ENCODE results near the gene KIF26B.

Gene KIF26B

DNA sequence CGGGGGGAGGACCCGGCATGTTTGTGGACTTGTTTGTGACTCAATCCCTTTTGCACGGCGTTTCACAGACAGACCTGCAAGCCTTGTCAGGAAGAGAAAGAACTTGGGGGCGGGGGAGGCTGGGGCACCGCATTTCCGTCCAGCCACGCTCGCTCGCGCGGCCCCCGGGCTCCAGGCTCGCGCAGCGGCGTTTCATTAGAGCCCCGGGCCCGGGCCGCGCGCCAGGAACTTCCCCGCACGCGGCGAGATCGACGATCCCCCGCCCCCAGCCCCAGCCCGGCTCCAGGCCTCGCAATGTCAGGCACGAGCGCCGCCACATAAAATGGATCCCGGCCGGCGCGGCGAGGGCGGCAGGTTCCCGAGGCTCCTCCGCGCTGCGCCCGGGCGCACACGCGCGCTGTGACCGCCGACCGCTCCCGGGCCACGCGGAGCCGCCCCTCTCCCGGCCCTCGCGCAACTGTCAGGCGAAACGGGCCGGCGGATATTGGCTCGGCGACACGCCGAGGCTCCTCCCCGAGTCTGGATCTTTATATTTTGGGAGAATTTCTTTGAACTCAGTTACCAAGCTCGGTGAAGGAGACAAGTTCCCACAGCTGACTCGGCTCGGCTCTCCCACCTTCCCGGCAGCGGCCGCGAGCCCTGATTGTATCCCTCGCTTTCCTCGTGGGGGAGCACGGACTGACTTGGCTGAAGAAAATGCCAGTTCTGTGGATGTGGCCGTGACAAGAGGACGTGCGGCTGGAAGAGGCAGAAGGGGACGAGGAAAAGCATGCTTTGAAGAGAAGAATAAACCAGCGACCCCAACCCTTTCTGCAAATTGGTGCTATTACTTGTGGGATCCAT is at the start of gene KIF26B:
KIF26B (plus strand) TSS at position 557 of the 843 bp plus-strand sequence. CDS start 440 bp downstream, outside the sequence.
- Histone ChIP-seq H3K9me3 (ENCODE audit: low read length) (no peaks in the 10 kb centered on the region), H3K4me3 (ENCODE audit: low read depth in 1 of 2, low read length in 2 of 2) (peak within 1 kb of the TSS; percentile 42 to 58), H3K9ac (ENCODE audit: low read length) (no peak within 1 kb of the TSS), H3K27ac (ENCODE audit: low read depth, low read length) (peak within 1 kb of the TSS; percentile 14), H3K27me3 (ENCODE audit: control insufficient read depth in 1 of 2, insufficient read depth in 2 of 2, low read length in 2 of 2) (peaks cover 6 to 56% of the 10 kb centered on the region in 2 donors), H3K4me1 (ENCODE audit: insufficient read depth, low read length) (peaks cover 9% of the 10 kb centered on the region), H3K36me3 (ENCODE audit: insufficient read depth, low read length) (no peaks in the 10 kb centered on the region)

DNA sequence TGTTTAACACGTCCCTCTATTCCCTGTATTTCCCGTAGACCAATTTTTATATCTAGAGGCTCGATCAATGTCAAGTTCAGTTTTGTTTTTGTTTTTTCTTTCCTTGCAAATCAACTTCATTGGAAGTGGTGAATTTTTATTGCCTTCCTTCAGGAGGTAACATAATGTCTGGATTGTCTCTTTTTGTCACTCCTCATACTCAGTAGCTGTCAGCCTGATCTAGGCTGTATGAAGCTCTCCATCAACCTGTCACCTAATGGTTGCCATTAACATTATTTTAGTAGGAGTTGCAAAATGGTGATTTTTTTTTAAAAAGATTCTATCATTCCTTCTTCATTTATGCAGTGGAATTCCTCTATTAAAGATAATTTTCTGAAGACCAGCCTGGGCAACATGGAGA is 49.7 kb upstream of the KIF26B start:
- no peaks in the 10 kb centered on the region for H3K9me3 ChIP-seq (ENCODE audit: low read length)
- H3K4me1 ChIP-seq (ENCODE audit: insufficient read depth, low read length), result no peaks in the 10 kb centered on the region
- H3K9ac ChIP-seq (ENCODE audit: low read length), result no peak overlapping the region
- H3K27me3 ChIP-seq (ENCODE audit: control insufficient read depth in 1 of 2, insufficient read depth in 2 of 2, low read length in 2 of 2), result no peaks in the 10 kb centered on the region
- H3K27ac ChIP-seq (ENCODE audit: low read depth, low read length), result no peak overlapping the region
- no peaks in the 10 kb centered on the region for H3K36me3 ChIP-seq (ENCODE audit: insufficient read depth, low read length)
- no peak overlapping the region for H3K4me3 ChIP-seq (ENCODE audit: low read depth in 1 of 2, low read length in 2 of 2)

DNA sequence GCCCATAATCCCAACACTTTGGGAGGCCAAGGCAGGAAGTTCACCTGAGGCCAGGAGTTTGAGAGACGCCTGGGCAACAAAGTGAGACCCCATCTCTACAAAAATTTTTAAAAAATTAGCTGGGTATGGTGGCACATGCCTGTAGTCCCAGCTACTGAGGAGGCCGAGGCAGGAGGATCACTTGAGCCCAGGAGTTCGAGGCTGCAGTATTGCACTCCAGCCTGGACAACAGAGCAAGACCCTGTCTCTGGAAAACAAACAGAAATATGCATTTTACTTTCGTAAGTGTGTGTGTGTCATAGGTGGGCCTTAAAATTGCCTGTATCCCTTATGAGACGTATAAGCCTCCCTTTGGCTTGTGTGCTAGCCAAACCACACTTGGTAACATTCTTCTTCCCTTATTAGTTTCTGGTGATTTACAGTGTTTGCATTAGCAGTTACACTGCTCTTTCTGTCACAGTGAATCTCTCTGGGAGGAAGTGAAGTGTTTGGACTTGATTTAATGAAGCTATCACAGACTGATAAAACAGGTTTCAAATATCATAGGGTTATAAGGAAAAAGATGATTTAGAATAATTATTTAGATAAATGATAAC is 48.9 kb upstream of the KIF26B start:
- no peak overlapping the region for H3K9ac ChIP-seq (ENCODE audit: low read length)
- no peak overlapping the region for H3K27ac ChIP-seq (ENCODE audit: low read depth, low read length)
- no peaks in the 10 kb centered on the region for H3K27me3 ChIP-seq (ENCODE audit: control insufficient read depth in 1 of 2, insufficient read depth in 2 of 2, low read length in 2 of 2)
- no peaks in the 10 kb centered on the region for H3K4me1 ChIP-seq (ENCODE audit: insufficient read depth, low read length)
- no peak overlapping the region for H3K4me3 ChIP-seq (ENCODE audit: low read depth in 1 of 2, low read length in 2 of 2)
- no peaks in the 10 kb centered on the region for H3K36me3 ChIP-seq (ENCODE audit: insufficient read depth, low read length)
- no peaks in the 10 kb centered on the region for H3K9me3 ChIP-seq (ENCODE audit: low read length)

DNA sequence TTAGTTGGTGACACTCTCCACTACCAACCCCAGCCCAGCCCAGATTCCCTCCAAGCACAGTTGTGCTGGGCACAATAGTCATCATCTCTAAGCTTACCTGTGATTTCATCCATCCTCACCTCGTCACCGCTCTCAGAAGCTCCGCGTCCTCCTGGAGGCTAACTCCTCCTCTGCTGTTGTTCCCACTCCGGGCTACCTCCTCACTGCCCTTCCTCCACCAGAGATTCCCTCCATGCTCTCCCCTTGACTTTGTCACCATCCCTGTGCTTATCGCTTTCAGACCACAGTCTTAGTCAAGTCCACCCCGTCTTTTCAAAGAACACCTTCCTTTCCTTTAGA is 47.0 kb upstream of the KIF26B start:
- Histone ChIP-seq H3K4me3 (ENCODE audit: low read depth in 1 of 2, low read length in 2 of 2) (no peak overlapping the region), H3K9ac (ENCODE audit: low read length) (no peak overlapping the region), H3K27ac (ENCODE audit: low read depth, low read length) (no peak overlapping the region), H3K36me3 (ENCODE audit: insufficient read depth, low read length) (no peaks in the 10 kb centered on the region), H3K27me3 (ENCODE audit: control insufficient read depth in 1 of 2, insufficient read depth in 2 of 2, low read length in 2 of 2) (no peaks in the 10 kb centered on the region), H3K9me3 (ENCODE audit: low read length) (no peaks in the 10 kb centered on the region), H3K4me1 (ENCODE audit: insufficient read depth, low read length) (no peaks in the 10 kb centered on the region)

DNA sequence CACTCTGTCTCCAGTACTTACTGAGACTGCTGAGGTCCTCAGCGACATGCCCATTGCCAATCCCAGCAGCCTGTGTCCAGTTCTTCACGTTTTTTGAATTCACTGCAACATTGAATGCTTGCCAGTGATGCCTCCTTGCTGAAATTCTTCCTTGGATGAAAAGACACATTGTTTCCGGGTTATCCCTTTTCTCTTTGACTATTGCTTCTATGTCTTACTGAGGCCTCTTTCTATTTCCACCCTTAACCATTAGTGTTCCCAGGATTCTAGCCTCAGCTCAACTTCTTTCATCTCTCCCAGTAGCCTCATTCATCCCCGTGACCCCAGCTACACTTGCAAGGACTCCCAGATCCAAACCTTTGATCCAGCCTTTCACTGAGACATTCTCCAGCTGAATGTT is 46.5 kb upstream of the KIF26B start:
- H3K4me3 ChIP-seq (ENCODE audit: low read depth in 1 of 2, low read length in 2 of 2), result no peak overlapping the region
- no peaks in the 10 kb centered on the region for H3K36me3 ChIP-seq (ENCODE audit: insufficient read depth, low read length)
- no peak overlapping the region for H3K27ac ChIP-seq (ENCODE audit: low read depth, low read length)
- H3K9ac ChIP-seq (ENCODE audit: low read length), result no peak overlapping the region
- H3K9me3 ChIP-seq (ENCODE audit: low read length), result no peaks in the 10 kb centered on the region
- no peaks in the 10 kb centered on the region for H3K27me3 ChIP-seq (ENCODE audit: control insufficient read depth in 1 of 2, insufficient read depth in 2 of 2, low read length in 2 of 2)
- no peaks in the 10 kb centered on the region for H3K4me1 ChIP-seq (ENCODE audit: insufficient read depth, low read length)

DNA sequence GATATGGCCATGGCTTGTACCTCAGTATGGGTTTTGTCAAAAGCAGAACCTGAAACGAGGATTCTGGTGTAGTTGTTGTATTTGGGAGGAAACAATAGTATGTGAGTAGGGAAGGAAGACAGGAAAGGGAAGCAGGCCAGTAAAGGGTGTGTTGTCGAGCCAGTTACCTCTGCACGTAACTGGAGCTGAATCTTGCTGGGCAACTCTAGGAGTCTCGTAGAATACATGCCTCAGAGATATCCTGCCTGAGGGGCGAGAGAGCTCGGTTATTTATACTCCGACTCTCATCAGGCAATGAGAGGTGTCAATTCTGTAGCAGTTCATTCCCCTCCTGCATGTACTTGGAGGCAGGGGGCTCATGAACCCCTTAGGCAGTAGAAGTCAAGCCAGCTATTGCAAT is 45.9 kb upstream of the KIF26B start:
- no peaks in the 10 kb centered on the region for H3K27me3 ChIP-seq (ENCODE audit: control insufficient read depth in 1 of 2, insufficient read depth in 2 of 2, low read length in 2 of 2)
- H3K27ac ChIP-seq (ENCODE audit: low read depth, low read length), result no peak overlapping the region
- no peaks in the 10 kb centered on the region for H3K9me3 ChIP-seq (ENCODE audit: low read length)

DNA sequence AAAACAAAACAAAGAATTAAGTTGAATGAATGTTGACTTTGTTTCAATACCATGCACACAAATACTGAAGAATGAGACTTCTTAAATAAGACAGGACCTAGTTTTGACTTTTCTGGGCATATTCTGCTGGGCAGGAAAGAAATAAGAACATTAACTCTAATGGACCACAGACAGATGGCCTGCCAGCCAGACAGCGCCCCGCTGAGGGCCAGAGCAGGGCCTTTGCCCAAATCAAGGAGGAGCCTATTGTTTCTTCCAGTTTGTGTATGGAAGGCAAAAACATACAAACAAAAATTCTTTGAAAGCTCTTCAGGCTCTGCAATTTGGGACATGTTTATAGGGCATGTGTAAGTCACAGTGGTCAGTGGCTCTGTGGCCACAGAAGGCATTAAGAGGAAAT is 44.4 kb upstream of the KIF26B start:
- Histone ChIP-seq H3K27me3 (ENCODE audit: control insufficient read depth in 1 of 2, insufficient read depth in 2 of 2, low read length in 2 of 2) (no peaks in the 10 kb centered on the region), H3K4me3 (ENCODE audit: low read depth in 1 of 2, low read length in 2 of 2) (no peak overlapping the region), H3K9me3 (ENCODE audit: low read length) (no peaks in the 10 kb centered on the region), H3K36me3 (ENCODE audit: insufficient read depth, low read length) (no peaks in the 10 kb centered on the region), H3K9ac (ENCODE audit: low read length) (no peak overlapping the region), H3K27ac (ENCODE audit: low read depth, low read length) (no peak overlapping the region), H3K4me1 (ENCODE audit: insufficient read depth, low read length) (no peaks in the 10 kb centered on the region)

More for the DNA sequence above, 45.9 kb upstream of the KIF26B start:
- Histone ChIP-seq H3K4me1 (ENCODE audit: insufficient read depth, low read length) (no peaks in the 10 kb centered on the region), H3K9ac (ENCODE audit: low read length) (no peak overlapping the region), H3K4me3 (ENCODE audit: low read depth in 1 of 2, low read length in 2 of 2) (no peak overlapping the region), H3K36me3 (ENCODE audit: insufficient read depth, low read length) (no peaks in the 10 kb centered on the region)

DNA sequence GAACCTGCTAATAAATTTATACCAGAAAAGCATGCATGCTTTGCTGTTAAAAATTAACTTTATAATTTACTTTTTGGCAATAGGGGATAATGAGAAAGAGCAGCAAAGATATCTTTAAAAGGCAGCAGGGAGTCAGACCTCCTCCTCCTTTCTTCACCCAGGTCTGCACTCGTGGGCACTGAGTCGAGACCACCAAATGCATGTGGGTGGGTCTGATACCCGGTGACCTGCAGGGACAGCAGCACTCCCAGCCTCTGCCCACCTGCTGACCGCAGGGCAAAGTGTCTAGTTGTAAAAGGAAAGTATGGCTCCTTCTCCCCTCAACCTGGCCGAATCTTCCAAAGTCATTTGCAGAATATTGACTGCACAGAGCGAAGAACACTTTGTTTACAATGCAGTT is 43.7 kb upstream of the KIF26B start:
- Histone ChIP-seq H3K9ac (ENCODE audit: low read length) (no peak overlapping the region), H3K27me3 (ENCODE audit: control insufficient read depth in 1 of 2, insufficient read depth in 2 of 2, low read length in 2 of 2) (no peaks in the 10 kb centered on the region), H3K4me1 (ENCODE audit: insufficient read depth, low read length) (no peaks in the 10 kb centered on the region), H3K4me3 (ENCODE audit: low read depth in 1 of 2, low read length in 2 of 2) (no peak overlapping the region), H3K9me3 (ENCODE audit: low read length) (no peaks in the 10 kb centered on the region), H3K27ac (ENCODE audit: low read depth, low read length) (no peak overlapping the region), H3K36me3 (ENCODE audit: insufficient read depth, low read length) (no peaks in the 10 kb centered on the region)

DNA sequence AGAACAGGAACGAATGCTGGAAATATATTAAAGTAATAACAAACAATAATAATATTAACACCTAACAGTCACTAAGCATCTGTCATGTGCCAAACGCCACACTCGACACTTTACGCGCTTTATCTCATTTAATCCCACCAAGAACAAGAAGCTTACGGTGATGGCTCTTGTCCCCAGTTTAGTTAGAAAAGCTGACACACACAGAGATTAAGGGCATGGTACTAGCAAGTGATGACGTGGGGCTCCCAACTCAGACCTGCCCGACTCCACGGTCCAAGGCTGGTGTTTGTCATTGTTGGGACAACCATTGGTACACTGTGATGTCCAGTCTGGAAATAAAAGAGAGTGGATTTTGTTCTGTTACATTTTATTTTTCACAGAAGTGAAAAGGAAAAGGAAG is 41.1 kb upstream of the KIF26B start:
- H3K9ac ChIP-seq (ENCODE audit: low read length), result no peak overlapping the region
- H3K9me3 ChIP-seq (ENCODE audit: low read length), result no peaks in the 10 kb centered on the region
- H3K27ac ChIP-seq (ENCODE audit: low read depth, low read length), result no peak overlapping the region
- no peak overlapping the region for H3K4me3 ChIP-seq (ENCODE audit: low read depth in 1 of 2, low read length in 2 of 2)
- no peaks in the 10 kb centered on the region for H3K27me3 ChIP-seq (ENCODE audit: control insufficient read depth in 1 of 2, insufficient read depth in 2 of 2, low read length in 2 of 2)
- H3K4me1 ChIP-seq (ENCODE audit: insufficient read depth, low read length), result no peaks in the 10 kb centered on the region
- H3K36me3 ChIP-seq (ENCODE audit: insufficient read depth, low read length), result no peaks in the 10 kb centered on the region

DNA sequence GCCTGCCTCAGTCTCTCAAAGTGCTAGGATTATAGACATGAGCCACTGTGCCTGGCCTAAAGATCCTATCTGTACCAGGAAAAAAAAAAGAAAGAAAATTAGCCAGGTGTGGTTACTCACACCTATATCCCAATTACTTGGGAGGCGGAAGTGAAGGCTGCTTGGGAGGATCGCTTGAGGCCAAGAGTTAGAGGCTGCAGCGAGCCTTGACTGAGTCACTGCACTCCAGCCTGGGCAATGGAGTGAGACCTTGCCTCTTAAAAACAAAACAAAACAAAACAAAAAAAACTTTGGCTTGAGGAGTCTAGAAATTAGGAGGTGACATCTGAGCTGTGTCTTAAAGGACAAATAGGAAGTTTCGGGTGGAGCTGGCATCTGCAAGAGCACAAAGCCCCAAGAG is 38.7 kb upstream of the KIF26B start:
- H3K27ac ChIP-seq (ENCODE audit: low read depth, low read length), result no peak overlapping the region
- no peak overlapping the region for H3K9ac ChIP-seq (ENCODE audit: low read length)
- H3K27me3 ChIP-seq (ENCODE audit: control insufficient read depth in 1 of 2, insufficient read depth in 2 of 2, low read length in 2 of 2), result no peaks in the 10 kb centered on the region

DNA sequence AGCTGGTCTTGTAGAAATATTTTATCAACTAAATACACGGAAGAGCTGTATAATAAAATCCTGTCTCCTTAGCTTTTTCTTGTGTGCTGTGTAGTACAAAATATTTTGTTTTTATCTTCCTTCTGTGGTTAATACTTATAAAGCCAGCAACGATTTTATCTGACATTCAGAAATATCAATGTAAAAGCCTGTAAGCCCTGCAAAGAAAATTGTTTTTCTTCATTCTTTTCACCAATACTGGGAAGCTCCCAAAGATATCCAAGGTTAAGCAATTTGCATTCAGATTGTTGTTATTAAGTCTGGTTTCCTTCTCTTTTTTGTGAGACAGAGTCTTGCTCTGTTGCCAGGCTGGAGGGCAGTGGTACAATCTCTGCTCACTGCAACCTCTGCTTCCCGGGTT is 38.0 kb upstream of the KIF26B start:
- Histone ChIP-seq H3K27me3 (ENCODE audit: control insufficient read depth in 1 of 2, insufficient read depth in 2 of 2, low read length in 2 of 2) (no peaks in the 10 kb centered on the region), H3K9ac (ENCODE audit: low read length) (no peak overlapping the region), H3K4me1 (ENCODE audit: insufficient read depth, low read length) (no peaks in the 10 kb centered on the region), H3K9me3 (ENCODE audit: low read length) (no peaks in the 10 kb centered on the region), H3K36me3 (ENCODE audit: insufficient read depth, low read length) (no peaks in the 10 kb centered on the region), H3K27ac (ENCODE audit: low read depth, low read length) (no peak overlapping the region), H3K4me3 (ENCODE audit: low read depth in 1 of 2, low read length in 2 of 2) (no peak overlapping the region)

More for the DNA sequence above, 38.7 kb upstream of the KIF26B start:
- H3K36me3 ChIP-seq (ENCODE audit: insufficient read depth, low read length), result no peaks in the 10 kb centered on the region
- no peaks in the 10 kb centered on the region for H3K9me3 ChIP-seq (ENCODE audit: low read length)
- no peaks in the 10 kb centered on the region for H3K4me1 ChIP-seq (ENCODE audit: insufficient read depth, low read length)
- no peak overlapping the region for H3K4me3 ChIP-seq (ENCODE audit: low read depth in 1 of 2, low read length in 2 of 2)

DNA sequence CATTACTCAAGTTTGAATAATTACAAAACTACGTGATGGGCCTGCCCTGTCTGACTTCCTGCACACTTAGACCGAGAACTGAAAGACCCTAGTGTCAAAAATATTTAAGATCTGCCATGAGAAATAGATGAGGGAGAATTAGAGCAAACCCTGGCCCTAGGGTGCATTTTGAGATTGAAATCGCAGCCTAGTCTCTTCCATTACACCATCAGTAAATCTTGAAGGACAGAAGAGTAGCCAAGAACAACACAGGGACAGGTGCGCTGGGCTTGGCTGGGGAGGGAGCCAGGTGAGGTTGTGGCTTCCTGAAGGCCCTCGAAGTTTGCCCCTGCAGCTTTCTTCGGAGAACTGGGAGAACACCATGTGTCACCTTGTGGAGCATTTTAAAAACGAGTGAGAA is 36.7 kb upstream of the KIF26B start:
- Histone ChIP-seq H3K9me3 (ENCODE audit: low read length) (no peaks in the 10 kb centered on the region), H3K27ac (ENCODE audit: low read depth, low read length) (no peak overlapping the region), H3K9ac (ENCODE audit: low read length) (no peak overlapping the region), H3K4me3 (ENCODE audit: low read depth in 1 of 2, low read length in 2 of 2) (no peak overlapping the region), H3K27me3 (ENCODE audit: control insufficient read depth in 1 of 2, insufficient read depth in 2 of 2, low read length in 2 of 2) (no peaks in the 10 kb centered on the region), H3K4me1 (ENCODE audit: insufficient read depth, low read length) (no peaks in the 10 kb centered on the region), H3K36me3 (ENCODE audit: insufficient read depth, low read length) (no peaks in the 10 kb centered on the region)

All from muscle layer of colon (tissue), 2 donors.